ENCODE results near the gene AFF3. TPM values are rescaled to one million over a fixed set of nuclear protein-coding genes. Genes with fewer than 3 reads are reported as not detected.
A peak's percentile ranks its signal among the peaks of the same experiment; 100 is the strongest.
"Not testable (repeated sequence)": the region's sequence is repeated elsewhere in the genome, so short reads cannot be mapped to it uniquely, and the experiment has no call there.

Gene AFF3
- total RNA-seq, 1 experiment from 2014 or later, result not detected

DNA sequence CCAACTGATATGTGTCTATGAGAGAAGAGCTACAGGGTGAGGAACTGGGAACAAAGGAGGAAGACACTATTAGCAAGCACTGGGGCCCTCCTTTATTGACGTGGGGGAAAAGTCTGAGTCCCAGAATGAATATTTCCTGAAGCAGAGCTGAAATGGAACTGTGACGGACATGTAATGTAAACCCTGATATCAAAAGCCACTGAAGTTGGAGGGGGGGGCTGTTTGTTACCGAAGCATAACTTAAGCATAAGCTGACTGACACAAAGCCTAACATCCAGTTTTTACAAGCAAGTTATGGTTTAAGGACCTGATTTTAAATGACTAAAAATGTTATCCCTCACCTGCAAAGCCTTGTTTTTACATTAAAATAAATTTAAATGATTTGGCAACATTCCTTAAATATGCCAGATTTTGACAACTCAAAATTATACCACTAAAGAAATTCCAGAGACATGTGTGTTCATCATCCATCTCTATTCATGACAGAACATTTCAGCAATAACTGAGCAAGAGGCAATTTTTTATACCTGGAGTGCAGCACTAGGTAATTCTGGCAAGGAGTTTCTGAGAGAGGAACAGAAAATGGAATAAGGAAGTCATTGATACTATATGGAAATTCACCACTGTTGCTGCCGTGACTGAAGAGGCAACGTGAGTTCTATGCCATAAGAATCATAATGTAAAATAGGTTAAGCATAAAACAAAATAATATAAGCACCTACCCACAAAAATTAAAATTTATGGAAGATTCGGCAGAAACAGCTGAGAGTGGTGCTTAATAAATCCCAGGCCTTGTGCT lies 186.0 kb downstream of the AFF3 start:
- H3K4me3 ChIP-seq, result no peak overlapping the region
- no peaks in the 10 kb centered on the region for H3K36me3 ChIP-seq

DNA sequence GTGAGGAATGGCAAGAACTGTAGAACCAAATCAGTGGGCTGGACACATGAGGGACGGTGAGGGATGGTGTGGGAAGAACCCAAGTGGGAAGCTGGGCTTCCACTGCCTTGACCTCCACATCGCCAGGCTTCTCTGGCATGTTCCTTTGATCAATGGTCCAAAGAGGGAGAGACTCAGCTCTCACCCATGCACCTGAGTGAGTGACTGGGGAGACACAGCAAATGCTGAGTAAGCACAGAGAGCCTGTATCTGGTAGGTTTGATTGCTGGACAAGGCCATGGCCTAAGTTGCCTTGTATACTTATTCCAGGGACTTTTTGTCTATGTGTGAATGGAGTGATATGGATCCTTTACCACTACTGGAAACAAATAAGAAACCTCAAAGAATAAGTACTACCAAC lies 188.6 kb downstream of the AFF3 start:
- H3K4me3 ChIP-seq, result no peak overlapping the region
- H3K4me1 ChIP-seq, result no peaks in the 10 kb centered on the region

More for the DNA sequence above, 186.0 kb downstream of the AFF3 start:
- Histone ChIP-seq H3K27me3 (no peaks in the 10 kb centered on the region), H3K9me3 (replicated peaks) (no peaks in the 10 kb centered on the region), H3K4me1 (no peaks in the 10 kb centered on the region), H3K27ac (no peak overlapping the region)
- DNase-seq, result no peak

DNA sequence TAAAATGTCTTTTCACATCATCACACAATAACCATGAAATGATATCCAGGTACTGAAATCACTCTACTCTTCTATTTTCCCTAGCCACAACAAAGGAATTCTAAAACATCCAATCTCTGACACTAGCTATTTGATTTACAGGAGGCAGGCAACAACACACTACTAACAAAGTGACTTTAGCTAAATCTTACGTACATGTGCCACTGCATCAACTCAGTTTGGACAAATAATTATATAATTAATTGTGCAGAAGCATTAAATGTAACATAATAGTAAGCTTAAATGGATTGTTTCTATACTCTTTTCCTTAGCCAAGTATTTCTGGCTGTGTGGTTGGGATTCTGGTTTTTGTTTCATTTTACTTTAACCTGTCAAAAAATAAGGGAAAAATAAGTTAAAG lies 192.4 kb downstream of the AFF3 start:
- no peaks in the 10 kb centered on the region for H3K9me3 ChIP-seq (replicated peaks)
- no peaks in the 10 kb centered on the region for H3K4me1 ChIP-seq
- no peaks in the 10 kb centered on the region for H3K36me3 ChIP-seq
- H3K27ac ChIP-seq, result no peak overlapping the region
- no peaks in the 10 kb centered on the region for H3K27me3 ChIP-seq
- no peak overlapping the region for H3K4me3 ChIP-seq
- no peak for DNase-seq

More for the DNA sequence above, 188.6 kb downstream of the AFF3 start:
- Histone ChIP-seq H3K36me3 (no peaks in the 10 kb centered on the region), H3K27me3 (no peaks in the 10 kb centered on the region), H3K27ac (no peak overlapping the region), H3K9me3 (replicated peaks) (no peaks in the 10 kb centered on the region)
- no peak for DNase-seq

DNA sequence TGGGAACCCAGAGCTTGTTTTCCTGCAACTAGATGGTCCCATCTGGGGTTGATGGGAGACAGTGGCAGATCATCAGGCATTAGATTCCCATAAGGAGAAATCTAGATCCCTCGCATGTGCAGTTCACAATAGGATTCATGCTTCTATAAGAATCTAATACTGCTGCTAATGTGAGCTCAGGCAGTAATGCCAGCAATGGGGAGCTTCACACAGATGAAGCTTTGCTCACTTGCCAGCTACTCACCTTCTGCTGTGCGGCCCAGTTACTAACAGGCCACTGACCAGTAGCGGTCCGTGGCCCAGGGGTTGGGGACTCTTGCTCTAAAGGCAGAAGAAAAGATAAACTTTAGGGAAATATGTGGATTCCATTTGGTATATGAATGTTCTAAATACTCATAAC lies 192.9 kb downstream of the AFF3 start:
- no peaks in the 10 kb centered on the region for H3K27me3 ChIP-seq
- no peak overlapping the region for H3K4me3 ChIP-seq
- DNase-seq, result no peak
- H3K36me3 ChIP-seq, result no peaks in the 10 kb centered on the region
- H3K9me3 ChIP-seq (replicated peaks), result no peaks in the 10 kb centered on the region
- H3K4me1 ChIP-seq, result no peaks in the 10 kb centered on the region
- H3K27ac ChIP-seq, result no peak overlapping the region

DNA sequence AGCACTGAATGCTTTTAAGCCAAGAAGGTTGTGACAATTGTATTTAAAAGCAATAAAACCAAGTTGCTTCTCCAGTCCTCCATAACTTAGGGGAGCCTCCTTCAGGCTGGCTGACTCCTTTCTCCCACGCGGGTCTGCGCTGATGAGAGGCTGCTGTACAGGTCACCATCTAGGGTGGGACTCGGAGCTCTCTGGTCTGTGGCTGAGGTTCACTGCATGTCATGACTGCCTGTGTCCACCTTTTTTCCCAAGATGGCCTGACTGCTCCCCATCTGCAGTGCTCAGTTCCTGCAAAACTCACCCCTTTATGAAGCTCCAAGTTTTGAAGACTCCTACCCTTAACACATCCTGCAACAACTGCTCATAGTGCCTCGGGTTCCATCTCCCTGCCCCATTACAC lies 194.4 kb downstream of the AFF3 start:
- DNase-seq, result no peak
- H3K4me3 ChIP-seq, result no peak overlapping the region
- H3K27ac ChIP-seq, result no peak overlapping the region
- no peaks in the 10 kb centered on the region for H3K27me3 ChIP-seq
- H3K36me3 ChIP-seq, result no peaks in the 10 kb centered on the region
- no peaks in the 10 kb centered on the region for H3K9me3 ChIP-seq (replicated peaks)
- no peaks in the 10 kb centered on the region for H3K4me1 ChIP-seq

DNA sequence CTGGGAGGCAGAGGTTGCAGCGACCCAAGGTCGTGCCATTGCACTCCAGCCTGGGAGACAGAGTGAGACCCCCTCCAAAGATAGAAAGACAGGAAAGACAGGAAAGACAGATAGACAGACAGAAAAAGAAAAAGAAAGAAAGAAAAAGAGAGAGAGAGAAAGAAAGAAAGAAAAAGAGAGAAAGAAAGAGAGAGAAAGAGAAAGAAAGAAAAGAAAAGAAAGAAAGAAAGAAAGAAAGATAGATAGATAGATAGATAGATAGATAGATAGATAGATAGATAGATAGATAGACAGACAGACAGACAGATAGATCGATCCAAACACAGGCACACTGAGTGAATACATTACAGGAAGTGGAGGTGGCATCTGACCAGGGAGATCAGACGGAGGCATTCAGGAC lies 195.0 kb downstream of the AFF3 start:
- DNase-seq; H3K4me1 ChIP-seq; H3K4me3 ChIP-seq; H3K27me3 ChIP-seq; H3K27ac ChIP-seq; H3K36me3 ChIP-seq; H3K9me3 ChIP-seq (replicated peaks): not testable (repeated sequence)

DNA sequence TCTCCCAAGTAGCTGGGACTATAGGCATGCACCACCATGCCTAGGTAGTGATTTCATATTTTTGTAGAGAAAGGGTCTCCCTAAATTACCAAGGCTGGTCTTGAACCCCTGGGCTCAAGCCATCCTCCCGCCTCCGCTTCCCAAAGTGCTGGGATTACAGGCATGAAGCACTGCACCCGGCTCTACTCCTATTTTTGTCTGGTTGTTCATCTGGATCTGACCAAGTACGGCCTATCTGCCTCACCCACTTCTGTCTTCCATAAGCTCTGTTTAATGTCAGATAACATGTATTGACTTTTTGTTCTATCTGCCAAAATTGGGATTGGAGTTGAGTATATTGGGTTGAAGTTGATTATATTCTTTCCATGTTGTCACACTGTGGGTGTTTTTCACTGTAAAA lies 198.4 kb downstream of the AFF3 start:
- Histone ChIP-seq H3K27me3 (no peaks in the 10 kb centered on the region), H3K36me3 (no peaks in the 10 kb centered on the region), H3K9me3 (replicated peaks) (no peaks in the 10 kb centered on the region), H3K4me1 (no peaks in the 10 kb centered on the region), H3K27ac (no peak overlapping the region), H3K4me3 (no peak overlapping the region)
- no peak for DNase-seq

DNA sequence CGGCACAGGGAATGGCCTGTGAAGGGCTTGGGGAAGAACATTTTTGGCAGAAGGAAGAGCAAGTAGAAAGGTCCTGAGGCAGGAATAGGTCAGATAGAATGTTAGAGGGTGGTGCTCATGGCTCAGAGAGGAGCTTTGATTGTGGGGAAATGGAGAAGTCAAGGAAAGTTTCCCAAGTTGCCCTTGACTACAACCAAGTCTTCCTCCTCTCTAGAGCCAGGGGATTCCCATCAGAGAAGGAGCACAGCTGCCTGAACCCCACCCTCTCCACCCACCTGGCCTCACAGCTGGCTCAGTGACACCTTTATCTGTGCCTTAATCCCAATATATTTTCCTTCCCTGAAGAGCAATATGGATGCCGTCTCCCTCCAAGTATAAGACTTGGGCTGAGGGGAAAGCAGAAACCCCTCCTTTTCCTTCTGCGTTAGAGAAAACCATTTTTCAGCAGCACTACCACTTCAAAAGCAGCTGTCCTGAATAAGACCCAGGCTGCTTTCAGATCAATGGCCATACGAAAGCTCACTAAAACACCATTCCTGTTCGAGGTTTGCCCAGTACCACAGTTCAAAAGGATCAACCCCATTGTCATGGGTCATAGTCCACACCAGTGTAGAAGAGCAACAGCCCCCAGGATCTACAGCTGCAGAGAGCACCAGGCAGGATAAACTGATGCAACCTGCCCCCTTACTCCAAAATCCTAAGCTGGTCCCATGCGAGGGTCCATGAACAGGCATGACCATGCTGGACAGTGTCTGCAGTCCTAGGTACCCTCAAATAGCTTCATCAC lies 199.6 kb downstream of the AFF3 start:
- H3K27me3 ChIP-seq, result no peaks in the 10 kb centered on the region
- no peak overlapping the region for H3K27ac ChIP-seq
- no peaks in the 10 kb centered on the region for H3K36me3 ChIP-seq
- H3K9me3 ChIP-seq (replicated peaks), result no peaks in the 10 kb centered on the region
- H3K4me3 ChIP-seq, result no peak overlapping the region
- DNase-seq, result no peak
- H3K4me1 ChIP-seq, result no peaks in the 10 kb centered on the region

DNA sequence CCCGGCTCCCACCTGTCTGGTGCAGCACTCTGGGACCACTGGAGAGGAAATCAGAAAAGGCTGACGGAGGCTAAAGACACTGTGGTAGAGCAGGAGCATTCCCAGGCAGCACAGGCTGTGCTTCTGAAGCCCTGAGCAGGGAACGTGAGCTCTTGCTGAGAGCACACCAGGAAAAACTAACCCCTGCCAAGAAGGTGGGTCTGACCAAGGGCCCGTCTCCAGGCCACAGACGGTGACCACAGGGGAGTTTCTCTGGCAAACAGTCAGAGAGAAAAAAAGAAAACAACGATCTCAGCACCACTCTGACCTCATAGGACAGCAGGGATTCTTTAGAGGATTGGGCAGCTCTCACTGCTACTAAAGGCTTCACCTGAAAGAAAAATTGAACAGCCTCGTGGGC lies 201.4 kb downstream of the AFF3 start:
- DNase-seq, result no peak
- Histone ChIP-seq H3K36me3 (no peaks in the 10 kb centered on the region), H3K9me3 (replicated peaks) (no peaks in the 10 kb centered on the region), H3K27me3 (no peaks in the 10 kb centered on the region), H3K27ac (no peak overlapping the region), H3K4me3 (no peak overlapping the region), H3K4me1 (no peaks in the 10 kb centered on the region)

DNA sequence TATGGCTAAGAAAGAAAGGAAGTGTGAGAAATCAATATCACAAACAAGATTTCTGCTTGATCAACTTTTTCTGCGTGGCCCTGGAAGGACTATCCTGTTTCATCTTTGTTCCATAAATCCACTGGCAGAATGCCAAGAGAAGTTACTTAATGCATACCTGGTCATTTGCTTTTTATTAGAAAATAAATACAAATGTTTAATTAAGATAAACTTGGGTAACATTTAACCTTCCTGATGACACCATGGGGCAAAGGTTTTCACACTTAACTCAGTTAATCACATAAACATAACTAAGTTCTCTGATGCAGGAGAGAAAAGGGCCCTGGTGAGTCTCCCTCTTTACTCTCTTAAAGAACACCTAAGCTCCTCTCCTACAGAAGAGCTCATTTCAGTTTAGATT lies 203.3 kb downstream of the AFF3 start:
- Histone ChIP-seq H3K4me1 (no peaks in the 10 kb centered on the region), H3K36me3 (no peaks in the 10 kb centered on the region), H3K9me3 (replicated peaks) (no peaks in the 10 kb centered on the region), H3K4me3 (no peak overlapping the region), H3K27ac (no peak overlapping the region), H3K27me3 (no peaks in the 10 kb centered on the region)
- DNase-seq, result no peak

DNA sequence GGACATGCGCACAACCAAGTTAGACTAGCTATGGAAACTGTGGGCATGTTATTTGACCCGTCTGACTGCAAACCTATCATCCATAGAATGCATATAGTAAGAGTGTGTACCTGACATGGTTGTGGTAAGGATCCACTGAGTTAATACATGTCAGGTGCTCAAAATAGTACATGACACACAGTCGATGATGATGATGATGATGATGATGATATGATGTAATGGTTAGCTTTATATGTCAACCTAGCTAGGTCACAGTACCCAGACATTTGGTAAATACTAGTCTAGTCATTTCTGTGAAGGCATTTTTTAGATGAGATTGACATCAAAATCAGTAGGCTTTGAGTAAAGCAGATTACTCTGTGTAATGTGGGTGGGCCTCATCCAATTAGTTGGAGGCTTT lies 204.1 kb downstream of the AFF3 start:
- no peak overlapping the region for H3K4me3 ChIP-seq
- no peaks in the 10 kb centered on the region for H3K9me3 ChIP-seq (replicated peaks)
- no peaks in the 10 kb centered on the region for H3K36me3 ChIP-seq
- no peak overlapping the region for H3K27ac ChIP-seq
- no peaks in the 10 kb centered on the region for H3K4me1 ChIP-seq
- no peaks in the 10 kb centered on the region for H3K27me3 ChIP-seq
- no peak for DNase-seq

DNA sequence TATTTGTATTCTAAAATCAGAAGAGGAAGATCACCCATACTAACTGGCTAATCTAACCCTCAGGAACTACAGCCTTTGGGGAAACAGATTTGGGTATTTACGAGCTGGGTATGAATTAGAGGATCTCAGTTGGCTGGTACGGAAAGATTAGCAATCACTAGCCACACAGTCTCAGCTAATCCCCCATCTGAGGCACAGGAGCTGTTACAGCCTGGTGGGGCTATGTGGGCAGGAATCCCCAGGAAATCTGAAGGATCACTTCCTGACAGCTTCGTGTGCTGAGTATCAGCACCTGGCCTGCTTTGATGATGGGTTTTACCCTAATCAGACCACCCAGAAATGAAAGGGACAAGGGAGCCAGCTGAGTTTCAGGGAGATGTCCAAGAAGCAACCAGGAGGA lies 206.3 kb downstream of the AFF3 start:
- Histone ChIP-seq H3K4me1 (no peaks in the 10 kb centered on the region), H3K27me3 (no peaks in the 10 kb centered on the region), H3K36me3 (no peaks in the 10 kb centered on the region), H3K9me3 (replicated peaks) (no peaks in the 10 kb centered on the region), H3K27ac (no peak overlapping the region), H3K4me3 (no peak overlapping the region)
- peak in 1 of 2 experiments; percentile 5 for DNase-seq

DNA sequence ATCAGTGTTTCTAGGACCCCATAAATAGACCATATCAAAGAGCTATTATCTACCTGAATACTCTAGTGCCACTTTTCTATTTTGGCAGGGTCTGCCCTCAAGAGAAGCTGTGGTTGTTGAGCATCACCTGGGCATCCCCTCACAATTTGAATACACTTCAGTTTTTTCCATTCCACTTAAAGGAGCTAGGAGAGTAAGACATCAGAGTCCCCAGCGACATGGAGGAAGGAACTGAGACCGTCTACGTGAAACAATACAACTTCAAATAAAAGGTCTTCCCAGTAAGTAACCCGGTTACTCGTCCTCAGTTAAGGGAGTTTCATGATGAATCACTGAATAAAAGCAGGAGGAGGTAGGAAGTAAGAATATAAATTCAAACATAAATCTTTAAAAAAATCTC lies 206.7 kb downstream of the AFF3 start:
- H3K4me1 ChIP-seq, result no peaks in the 10 kb centered on the region
- no peaks in the 10 kb centered on the region for H3K27me3 ChIP-seq
- no peak for DNase-seq
- H3K9me3 ChIP-seq (replicated peaks), result no peaks in the 10 kb centered on the region
- no peak overlapping the region for H3K27ac ChIP-seq
- no peaks in the 10 kb centered on the region for H3K36me3 ChIP-seq
- no peak overlapping the region for H3K4me3 ChIP-seq

DNA sequence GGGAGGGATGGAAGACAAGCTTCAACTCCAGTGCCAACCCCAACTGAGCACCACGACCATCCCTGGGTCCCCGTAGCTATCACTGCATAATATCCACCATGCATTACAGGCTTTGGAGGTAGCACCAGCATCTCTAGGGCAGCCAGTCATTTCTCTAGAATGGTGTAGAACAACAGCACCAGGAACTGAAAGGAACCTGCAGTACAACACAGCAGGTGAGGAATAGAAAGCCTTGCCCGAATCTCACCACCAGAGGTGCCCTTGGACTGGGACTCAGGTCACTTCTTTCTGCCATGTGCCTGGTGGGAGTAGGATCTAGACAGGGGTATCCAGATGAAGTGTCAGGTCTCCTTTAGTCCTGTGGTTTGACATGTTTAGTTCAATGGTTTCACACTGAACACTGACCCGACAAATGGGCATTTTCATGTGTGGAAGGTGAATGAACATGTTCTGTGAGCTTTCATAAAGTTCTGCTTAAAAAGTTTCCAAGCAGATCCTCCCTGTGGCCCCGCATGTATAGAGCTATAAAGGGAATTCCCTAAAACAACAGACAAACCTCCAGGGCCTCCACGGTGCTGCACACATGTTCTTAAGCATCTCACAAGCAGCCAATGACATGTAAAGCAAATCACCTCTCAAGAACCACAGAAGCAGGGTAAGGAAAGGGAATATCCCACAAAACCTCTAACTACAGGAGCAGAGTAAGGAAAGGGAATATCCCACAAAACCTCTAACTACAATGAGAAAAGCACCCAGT lies 208.3 kb downstream of the AFF3 start:
- no peaks in the 10 kb centered on the region for H3K36me3 ChIP-seq
- no peak overlapping the region for H3K4me3 ChIP-seq
- H3K9me3 ChIP-seq (replicated peaks), result no peaks in the 10 kb centered on the region
- no peak overlapping the region for H3K27ac ChIP-seq
- DNase-seq, result no peak
- no peaks in the 10 kb centered on the region for H3K4me1 ChIP-seq
- no peaks in the 10 kb centered on the region for H3K27me3 ChIP-seq

DNA sequence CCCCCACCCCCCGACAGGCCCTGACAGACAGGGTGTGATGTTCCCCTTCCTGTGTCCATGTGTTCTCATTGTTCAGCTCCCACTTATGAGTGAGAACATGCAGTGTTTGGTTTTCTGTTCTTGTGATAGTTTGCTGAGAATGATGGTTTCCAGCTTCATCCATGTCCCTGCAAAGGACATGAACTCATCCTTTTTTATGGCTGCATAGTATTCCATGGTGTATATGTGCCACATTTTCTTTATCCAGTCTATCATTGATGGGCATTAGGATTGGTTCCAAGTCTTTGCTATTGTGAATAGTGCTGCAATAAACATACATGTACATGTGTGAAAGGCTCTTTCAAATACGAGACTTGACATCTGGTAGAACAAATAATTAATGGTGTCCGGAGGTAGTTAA lies 208.9 kb downstream of the AFF3 start:
- H3K4me1 ChIP-seq; H3K9me3 ChIP-seq (replicated peaks); H3K4me3 ChIP-seq; H3K27ac ChIP-seq; DNase-seq; H3K36me3 ChIP-seq; H3K27me3 ChIP-seq: not testable (repeated sequence)
